Epithelial cell of proximal tubule (primary cell): ENCODE data around the gene CCT5. TPM values are rescaled to one million over a fixed set of nuclear protein-coding genes. Genes with fewer than 3 reads are reported as not detected.
A peak's percentile ranks its signal among the peaks of the same experiment; 100 is the strongest.
"Not testable (repeated sequence)": the region's sequence is repeated elsewhere in the genome, so short reads cannot be mapped to it uniquely, and the experiment has no call there.

Source experiments
- DNase-seq: peaks from one replicate; pipeline ENCODE4 v3.0.0-alpha.2; 2011; ENCODE audit warnings: low read depth
- H3K4me3 ChIP-seq: 2 replicates; pipeline ENCODE4 v1.5.1; 2011; ENCODE audit warnings: low read depth, mild to moderate bottlenecking, low read length
- total RNA-seq: library from RNA; depleted of rRNA; stranded (reverse); fragments of >200 nt; gene quantifications from 2 replicates; pipeline ENCODE4 v1.2.3, GENCODE V29; 2015
- TF ChIP-seq, protein P1 (sequence below): conservative IDR thresholded peaks from 2 replicates; pipeline ENCODE4 v1.5.1; 2012; ENCODE audit warnings: low read depth, mild to moderate bottlenecking, low read length

CCT5 gene
- total RNA-seq, 1 donor from 2014 or later = 610 TPM

- TF ChIP-seq, protein P1, sequence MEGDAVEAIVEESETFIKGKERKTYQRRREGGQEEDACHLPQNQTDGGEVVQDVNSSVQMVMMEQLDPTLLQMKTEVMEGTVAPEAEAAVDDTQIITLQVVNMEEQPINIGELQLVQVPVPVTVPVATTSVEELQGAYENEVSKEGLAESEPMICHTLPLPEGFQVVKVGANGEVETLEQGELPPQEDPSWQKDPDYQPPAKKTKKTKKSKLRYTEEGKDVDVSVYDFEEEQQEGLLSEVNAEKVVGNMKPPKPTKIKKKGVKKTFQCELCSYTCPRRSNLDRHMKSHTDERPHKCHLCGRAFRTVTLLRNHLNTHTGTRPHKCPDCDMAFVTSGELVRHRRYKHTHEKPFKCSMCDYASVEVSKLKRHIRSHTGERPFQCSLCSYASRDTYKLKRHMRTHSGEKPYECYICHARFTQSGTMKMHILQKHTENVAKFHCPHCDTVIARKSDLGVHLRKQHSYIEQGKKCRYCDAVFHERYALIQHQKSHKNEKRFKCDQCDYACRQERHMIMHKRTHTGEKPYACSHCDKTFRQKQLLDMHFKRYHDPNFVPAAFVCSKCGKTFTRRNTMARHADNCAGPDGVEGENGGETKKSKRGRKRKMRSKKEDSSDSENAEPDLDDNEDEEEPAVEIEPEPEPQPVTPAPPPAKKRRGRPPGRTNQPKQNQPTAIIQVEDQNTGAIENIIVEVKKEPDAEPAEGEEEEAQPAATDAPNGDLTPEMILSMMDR = no peak
- DNase-seq = no peak
- no peak overlapping the region for H3K4me3 ChIP-seq
Observed at GRCh38 chr5:10244342-10244944, 5.6 kb upstream of the CCT5 start.

DNA sequence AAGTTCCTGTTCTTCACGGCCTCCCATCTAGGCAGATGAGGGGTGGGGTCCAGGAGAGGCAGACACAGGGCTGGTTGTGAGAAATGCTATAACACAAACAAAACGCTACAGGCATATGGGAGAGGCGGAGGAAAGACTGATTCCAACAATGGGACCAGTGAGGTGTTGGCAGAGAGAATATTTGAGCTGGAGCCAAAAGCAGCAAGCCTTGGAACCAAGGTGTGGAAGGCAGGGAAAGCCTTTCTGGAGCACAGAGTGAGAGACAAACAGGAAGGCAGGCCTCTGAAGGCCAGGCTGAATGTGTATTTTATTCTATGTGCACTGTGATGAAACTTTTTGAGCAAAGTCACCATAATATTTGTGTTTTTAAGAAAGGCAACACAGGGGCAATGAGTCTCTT is 3.3 kb upstream of the CCT5 start:
- TF ChIP-seq, protein P1 = no peak
- no peak overlapping the region for H3K4me3 ChIP-seq
- DNase-seq = no peak

- H3K4me3 ChIP-seq, DNase-seq: not testable (repeated sequence)
Observed at GRCh38 chr5:10247217-10247616, 2.9 kb upstream of the CCT5 start.

DNA sequence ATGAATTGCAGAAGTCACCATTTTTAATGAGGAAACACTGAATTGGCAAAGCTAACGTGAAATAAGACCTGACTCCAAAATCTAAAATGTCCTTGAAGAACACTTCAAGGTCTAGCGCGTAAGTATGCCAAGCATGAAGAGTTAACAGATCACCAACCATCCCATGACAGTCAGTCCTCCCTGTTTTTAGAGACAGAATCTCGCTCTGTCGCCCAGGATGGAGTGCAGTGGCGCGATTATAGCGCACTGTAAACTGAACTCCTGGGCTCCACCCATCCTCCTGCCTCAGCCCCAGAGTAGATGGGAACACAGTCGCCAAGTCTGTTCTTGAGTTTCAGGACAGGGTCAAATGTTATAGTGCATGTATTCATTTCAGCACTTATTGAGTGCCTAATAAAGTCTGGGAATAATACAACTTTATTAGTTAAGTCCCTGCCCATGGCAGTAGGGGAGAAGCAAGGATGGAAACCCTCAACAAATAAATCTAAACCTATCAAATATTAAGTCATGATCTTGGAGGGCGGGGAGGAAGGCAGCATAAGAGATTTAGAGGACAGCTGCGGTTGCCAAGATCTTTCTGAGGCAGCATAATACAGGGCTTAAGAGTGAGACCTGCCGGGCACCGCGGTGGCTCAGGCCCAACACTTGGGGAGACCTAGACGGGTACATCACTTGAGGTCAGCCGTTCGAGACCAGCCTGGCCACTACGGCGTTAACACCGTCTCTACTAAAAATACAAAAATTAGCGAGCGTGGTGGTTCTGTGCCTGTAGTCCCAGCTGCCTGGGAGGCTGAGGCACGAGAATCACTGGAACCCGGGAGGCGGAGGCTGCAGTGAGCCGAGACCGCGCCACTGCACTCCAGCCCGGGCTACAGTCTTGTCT is 1.5 kb upstream of the CCT5 start:
- TF ChIP-seq, protein P1 = no peak
- DNase-seq = no peak
- H3K4me3 ChIP-seq = peak overlapping the region; percentile 96

DNA sequence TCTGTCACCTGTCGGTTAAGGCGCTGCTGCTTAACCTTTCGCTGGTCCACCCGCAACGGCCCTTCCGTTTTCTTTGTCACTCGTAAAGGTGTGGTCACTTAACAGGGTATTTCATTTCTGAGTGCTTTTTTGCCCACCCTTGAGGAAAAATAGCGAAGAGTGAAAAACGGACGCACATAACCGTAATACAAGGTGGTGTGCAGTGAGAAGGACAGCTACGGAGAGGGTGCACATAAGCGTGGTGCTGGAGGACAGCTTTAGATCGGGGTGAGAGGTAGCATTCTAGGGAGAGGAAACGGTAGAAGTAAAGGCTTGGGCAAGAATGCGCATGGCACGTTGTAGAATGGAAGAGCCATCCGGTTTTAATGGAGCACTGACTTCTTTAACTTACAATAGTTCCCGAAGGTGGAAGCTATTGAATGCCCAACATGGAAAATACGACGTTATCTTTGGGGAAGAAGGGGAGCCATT is 761 bp downstream of the CCT5 start:
- DNase-seq = no peak
- H3K4me3 ChIP-seq = peak overlapping the region; percentile 96

DNA sequence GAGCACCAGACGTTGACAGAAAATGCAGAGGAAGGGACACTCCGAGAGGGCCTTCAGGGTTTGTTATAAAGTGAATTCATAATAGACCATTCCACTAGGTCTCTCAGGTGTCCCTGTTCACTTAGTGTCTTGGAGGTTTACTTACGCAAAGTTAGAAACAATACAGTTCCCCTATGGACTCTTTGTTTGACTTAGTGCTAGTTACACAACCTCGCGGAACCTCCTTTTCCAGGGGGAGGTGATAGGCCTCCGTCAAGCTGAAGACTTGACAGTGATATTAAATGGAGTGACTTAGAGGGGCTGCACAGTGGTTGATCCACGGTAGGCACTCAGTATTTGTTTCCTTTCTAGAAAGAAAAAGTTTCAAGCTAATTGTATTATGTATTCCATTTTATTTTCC is 1.3 kb downstream of the CCT5 start:
- H3K4me3 ChIP-seq = peak overlapping the region; percentile 96
- TF ChIP-seq, protein P1 = no peak
- DNase-seq = no peak

More for the DNA sequence above, 761 bp downstream of the CCT5 start:
- TF ChIP-seq, protein P1 = no peak

- TF ChIP-seq, protein P1 = no peak
- no peak for DNase-seq
- no peak overlapping the region for H3K4me3 ChIP-seq
Observed at GRCh38 chr5:10253390-10253789, 3.3 kb downstream of the CCT5 start.
